ENCODE measurements around the gene ATP6V1E1.
A peak's percentile ranks its signal among the peaks of the same experiment; 100 is the strongest.

The ATP6V1E1 gene

GRCh38 chr22:17579535-17579981, 49.0 kb downstream of the ATP6V1E1 start:
- TF ChIP-seq CTCF (IDR thresholded peaks at IDR 0.05; ENCODE audit: low read depth, low read length): no peak
- H3K4me3 ChIP-seq (ENCODE audit: low read depth, low read length): no peak overlapping the region
- in situ Hi-C loops (cut with HindIII; ENCODE audit: low sequenced_read_pairs): no loop called here
- DNase-seq (ENCODE audit: low read depth, low spot score): no peak

GRCh38 chr22:17578136-17578754, 50.3 kb downstream of the ATP6V1E1 start:
- in situ Hi-C loops (cut with HindIII; ENCODE audit: low sequenced_read_pairs): no loop called here
- no peak for TF ChIP-seq CTCF (IDR thresholded peaks at IDR 0.05; ENCODE audit: low read depth, low read length)
- peak; percentile 42 for DNase-seq (ENCODE audit: low read depth, low spot score)
- no peak overlapping the region for H3K4me3 ChIP-seq (ENCODE audit: low read depth, low read length)

- peak; percentile 96 for DNase-seq (ENCODE audit: low read depth, low spot score)
- in situ Hi-C loops (cut with HindIII; ENCODE audit: low sequenced_read_pairs): no loop called here
- no peak for TF ChIP-seq CTCF (IDR thresholded peaks at IDR 0.05; ENCODE audit: low read depth, low read length)
- H3K4me3 ChIP-seq (ENCODE audit: low read depth, low read length): no peak overlapping the region
Measured at GRCh38 chr22:17576470-17576869, 52.1 kb downstream of the ATP6V1E1 start.

GRCh38 chr22:17575681-17576080, 52.9 kb downstream of the ATP6V1E1 start:
- H3K4me3 ChIP-seq (ENCODE audit: low read depth, low read length): no peak overlapping the region
- no peak for TF ChIP-seq CTCF (IDR thresholded peaks at IDR 0.05; ENCODE audit: low read depth, low read length)
- in situ Hi-C loops (cut with HindIII; ENCODE audit: low sequenced_read_pairs): no loop called here
- DNase-seq (ENCODE audit: low read depth, low spot score): no peak

- H3K4me3 ChIP-seq (ENCODE audit: low read depth, low read length): no peak overlapping the region
- no peak for TF ChIP-seq CTCF (IDR thresholded peaks at IDR 0.05; ENCODE audit: low read depth, low read length)
- no peak for DNase-seq (ENCODE audit: low read depth, low spot score)
- in situ Hi-C loops (cut with HindIII; ENCODE audit: low sequenced_read_pairs): no loop called here
Measured at GRCh38 chr22:17575151-17575550, 53.4 kb downstream of the ATP6V1E1 start.

- peak; percentile 83 for DNase-seq (ENCODE audit: low read depth, low spot score)
- in situ Hi-C loops (cut with HindIII; ENCODE audit: low sequenced_read_pairs): no loop called here
- H3K4me3 ChIP-seq (ENCODE audit: low read depth, low read length): peak overlapping the region; percentile 14
- TF ChIP-seq CTCF (IDR thresholded peaks at IDR 0.05; ENCODE audit: low read depth, low read length): no peak
Measured at GRCh38 chr22:17570851-17571631, 57.5 kb downstream of the ATP6V1E1 start.

Measured in astrocyte of the spinal cord (primary cell).